ENCODE data around the gene ASMTL.

ASMTL gene

GRCh38 chrX:1442724-1443367, 9.9 kb downstream of the ASMTL start:
- Histone ChIP-seq H3K27ac (replicated peaks) (no peak overlapping the region), H3K4me3 (replicated peaks; ENCODE audit: insufficient read depth, low read length) (no peak overlapping the region), H3K27me3 (ENCODE audit: insufficient read depth, poor library complexity, severe bottlenecking) (no peaks in the 10 kb centered on the region)
- no peak for TF ChIP-seq GABPA (IDR thresholded peaks at IDR 0.05; ENCODE audit: low read depth)
- no peak for TF ChIP-seq POLR2AphosphoS5 (IDR thresholded peaks at IDR 0.05; ENCODE audit: low read depth)
- DNase-seq (ENCODE audit: low read depth in 1 of 2, low spot score in 1 of 2) = no peak

DNA sequence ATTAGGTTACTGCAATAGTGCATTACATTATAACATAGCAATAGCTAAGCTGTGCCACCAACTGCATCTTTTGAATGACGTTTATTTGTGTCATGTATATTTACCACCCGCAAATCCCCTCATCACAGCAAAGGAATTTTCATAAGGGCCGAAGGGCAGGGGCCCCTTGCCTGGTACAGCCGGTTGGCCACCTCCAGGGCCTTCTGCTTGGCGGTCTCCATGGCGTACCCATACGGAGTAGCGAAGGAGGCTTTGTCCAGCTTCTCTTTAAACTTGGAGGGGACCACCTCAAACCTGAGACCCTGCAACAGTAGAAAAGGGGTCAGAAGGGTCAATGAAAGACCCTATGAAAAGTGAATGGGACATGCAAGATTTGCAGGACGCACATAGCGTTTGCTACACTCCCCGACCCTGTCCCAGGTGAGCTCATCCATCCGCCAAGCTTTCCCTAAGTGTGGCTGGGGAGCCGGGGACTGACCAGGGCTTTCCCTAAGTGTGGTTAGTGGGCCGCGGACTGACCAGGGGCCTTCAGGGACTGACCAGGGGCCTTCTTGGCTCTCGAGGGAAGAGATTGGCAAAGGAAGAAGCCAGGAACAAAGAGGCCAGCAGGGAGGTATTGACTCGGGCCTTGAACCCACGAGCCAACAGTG, 10.6 kb downstream of the ASMTL start:
- no peaks in the 10 kb centered on the region for H3K27me3 ChIP-seq (ENCODE audit: insufficient read depth, poor library complexity, severe bottlenecking)
- DNase-seq (ENCODE audit: low read depth in 1 of 2, low spot score in 1 of 2) = no peak
- H3K4me3 ChIP-seq (replicated peaks; ENCODE audit: insufficient read depth, low read length) = no peak overlapping the region
- no peak overlapping the region for H3K27ac ChIP-seq (replicated peaks)
- TF ChIP-seq CTCF (IDR thresholded peaks at IDR 0.05; ENCODE audit: insufficient read depth, low read length) (no peak), GABPA (IDR thresholded peaks at IDR 0.05; ENCODE audit: low read depth) (no peak), SPI1 (IDR thresholded peaks at IDR 0.05; ENCODE audit: borderline replicate concordance, low read depth) (no peak), REST (IDR thresholded peaks at IDR 0.05; ENCODE audit: insufficient replicate concordance, low read depth) (no peak), POLR2AphosphoS5 (IDR thresholded peaks at IDR 0.05; ENCODE audit: low read depth) (no peak)

DNA sequence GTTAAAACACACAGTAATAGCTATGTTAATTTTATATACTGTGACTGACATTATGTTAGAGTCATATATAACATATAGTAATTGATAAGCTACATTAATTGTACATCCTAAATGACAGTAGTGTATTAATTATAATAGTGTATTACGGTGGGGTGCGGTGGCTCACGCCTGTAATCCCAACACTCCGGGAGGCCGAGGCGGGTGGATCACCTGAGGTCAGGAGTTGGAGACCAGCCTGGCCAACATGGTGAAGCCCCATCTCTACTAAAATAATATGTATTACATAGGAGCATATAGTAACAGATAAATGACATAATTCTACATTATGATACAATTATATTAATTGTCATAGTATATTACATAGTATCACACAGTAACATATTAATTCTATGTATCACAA, 12.2 kb downstream of the ASMTL start:
- TF ChIP-seq POLR2AphosphoS5 (IDR thresholded peaks at IDR 0.05; ENCODE audit: low read depth) = no peak
- no peak for TF ChIP-seq CTCF (IDR thresholded peaks at IDR 0.05; ENCODE audit: insufficient read depth, low read length)
- no peak for TF ChIP-seq GABPA (IDR thresholded peaks at IDR 0.05; ENCODE audit: low read depth)
- TF ChIP-seq SPI1 (IDR thresholded peaks at IDR 0.05; ENCODE audit: borderline replicate concordance, low read depth) = no peak
- no peak for TF ChIP-seq REST (IDR thresholded peaks at IDR 0.05; ENCODE audit: insufficient replicate concordance, low read depth)
- no peak overlapping the region for H3K4me3 ChIP-seq (replicated peaks; ENCODE audit: insufficient read depth, low read length)
- no peak overlapping the region for H3K27ac ChIP-seq (replicated peaks)
- DNase-seq (ENCODE audit: low read depth in 1 of 2, low spot score in 1 of 2) = no peak
- H3K27me3 ChIP-seq (ENCODE audit: insufficient read depth, poor library complexity, severe bottlenecking) = no peaks in the 10 kb centered on the region

- Histone ChIP-seq H3K4me3 (replicated peaks; ENCODE audit: insufficient read depth, low read length) (no peak overlapping the region), H3K27me3 (ENCODE audit: insufficient read depth, poor library complexity, severe bottlenecking) (no peaks in the 10 kb centered on the region), H3K27ac (replicated peaks) (no peak overlapping the region)
- no peak for DNase-seq (ENCODE audit: low read depth in 1 of 2, low spot score in 1 of 2)
- TF ChIP-seq REST (IDR thresholded peaks at IDR 0.05; ENCODE audit: insufficient replicate concordance, low read depth) (no peak), GABPA (IDR thresholded peaks at IDR 0.05; ENCODE audit: low read depth) (no peak), SPI1 (IDR thresholded peaks at IDR 0.05; ENCODE audit: borderline replicate concordance, low read depth) (no peak), CTCF (IDR thresholded peaks at IDR 0.05; ENCODE audit: insufficient read depth, low read length) (no peak), POLR2AphosphoS5 (IDR thresholded peaks at IDR 0.05; ENCODE audit: low read depth) (no peak)
Measured at GRCh38 chrX:1435241-1435895, 17.3 kb downstream of the ASMTL start.

All from HL-60 (cell line).